Measurements from ENCODE around the gene PSMC4. TPM values are rescaled to one million over a fixed set of nuclear protein-coding genes. Genes with fewer than 3 reads are reported as not detected.

PSMC4 gene
- total RNA-seq (10 to 100 TPM; 60.1 to 86.9 (median 71.8) TPM), polyA plus RNA-seq (10 to 100 TPM; 52.9 to 95.7 (median 79.3) TPM)

DNA sequence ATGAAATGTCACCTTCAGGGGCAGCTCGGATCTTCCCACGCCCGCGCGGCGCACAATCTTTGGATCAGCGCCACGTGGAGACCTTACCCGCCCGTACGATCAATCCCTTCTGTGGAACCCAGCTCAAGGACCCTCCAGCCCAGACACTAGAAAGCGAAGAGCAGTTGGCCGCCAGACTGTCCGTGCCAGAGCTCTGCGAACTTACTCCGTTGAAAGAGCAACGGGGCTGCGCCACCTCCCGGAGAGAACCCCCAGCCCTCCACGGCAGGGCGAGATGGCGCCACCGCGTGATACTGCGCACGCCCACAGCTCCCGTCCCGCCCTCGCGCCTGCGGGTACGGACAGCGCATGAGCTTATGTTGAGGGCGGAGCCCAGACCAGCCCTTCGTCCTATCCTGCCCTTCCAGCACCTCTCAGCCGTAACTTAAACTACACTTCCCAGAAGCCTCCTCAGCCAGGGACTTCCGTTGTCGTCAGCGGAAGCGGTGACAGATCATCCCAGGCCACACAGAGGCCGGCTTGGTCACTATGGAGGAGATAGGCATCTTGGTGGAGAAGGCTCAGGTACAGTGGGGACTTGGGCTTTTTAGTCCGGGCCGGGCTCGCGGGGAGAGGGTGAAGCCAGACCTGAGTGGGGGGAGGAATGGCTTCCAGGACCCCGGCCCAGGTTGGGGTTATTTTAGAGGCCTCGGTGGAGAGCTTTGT is at the start of gene PSMC4:
TSS of gene PSMC4 (plus strand) at position 491 of the 705 bp plus-strand sequence. CDS start at position 529, 38 bp downstream.
- no peaks in the 10 kb centered on the region for H3K27me3 ChIP-seq
- intact Hi-C loops (cut with DNase I): loop anchor here (1.0 to 5.0 kb wide), 5 partner anchors 26 to 419 kb away; partner anchors contain the start of genes DYRK1B, FBL and ZNF546
- TF ChIP-seq EP300 (IDR thresholded peaks at IDR 0.05) (no peak), POLR2AphosphoS5 (IDR thresholded peaks at IDR 0.05) (peak; percentile 85 to 96 (median 95)), POLR2A (IDR thresholded peaks at IDR 0.05) (peak; percentile 81 to 84)
- TF ChIP-seq, protein P1, sequence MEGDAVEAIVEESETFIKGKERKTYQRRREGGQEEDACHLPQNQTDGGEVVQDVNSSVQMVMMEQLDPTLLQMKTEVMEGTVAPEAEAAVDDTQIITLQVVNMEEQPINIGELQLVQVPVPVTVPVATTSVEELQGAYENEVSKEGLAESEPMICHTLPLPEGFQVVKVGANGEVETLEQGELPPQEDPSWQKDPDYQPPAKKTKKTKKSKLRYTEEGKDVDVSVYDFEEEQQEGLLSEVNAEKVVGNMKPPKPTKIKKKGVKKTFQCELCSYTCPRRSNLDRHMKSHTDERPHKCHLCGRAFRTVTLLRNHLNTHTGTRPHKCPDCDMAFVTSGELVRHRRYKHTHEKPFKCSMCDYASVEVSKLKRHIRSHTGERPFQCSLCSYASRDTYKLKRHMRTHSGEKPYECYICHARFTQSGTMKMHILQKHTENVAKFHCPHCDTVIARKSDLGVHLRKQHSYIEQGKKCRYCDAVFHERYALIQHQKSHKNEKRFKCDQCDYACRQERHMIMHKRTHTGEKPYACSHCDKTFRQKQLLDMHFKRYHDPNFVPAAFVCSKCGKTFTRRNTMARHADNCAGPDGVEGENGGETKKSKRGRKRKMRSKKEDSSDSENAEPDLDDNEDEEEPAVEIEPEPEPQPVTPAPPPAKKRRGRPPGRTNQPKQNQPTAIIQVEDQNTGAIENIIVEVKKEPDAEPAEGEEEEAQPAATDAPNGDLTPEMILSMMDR (IDR thresholded peaks at IDR 0.05): peak; percentile 53 to 70 (median 68)
- 0% methylated on average over 47 of the region's 47 CpGs for WGBS, 2 donors
- peak; percentile 99 for DNase-seq
- H3K27ac ChIP-seq: peak within 1 kb of the TSS; percentile 86 to 93 (median 90)
- H3K36me3 ChIP-seq: peaks cover 19 to 37% (median 21%) of the 10 kb centered on the region in 4 donors
- H3K9me3 ChIP-seq: no peaks in the 10 kb centered on the region
- H3K4me1 ChIP-seq: peaks cover 0 to 23% (median 21%) of the 10 kb centered on the region in 4 donors
- peak within 1 kb of the TSS; percentile 66 to 93 (median 80) for H3K4me3 ChIP-seq

DNA sequence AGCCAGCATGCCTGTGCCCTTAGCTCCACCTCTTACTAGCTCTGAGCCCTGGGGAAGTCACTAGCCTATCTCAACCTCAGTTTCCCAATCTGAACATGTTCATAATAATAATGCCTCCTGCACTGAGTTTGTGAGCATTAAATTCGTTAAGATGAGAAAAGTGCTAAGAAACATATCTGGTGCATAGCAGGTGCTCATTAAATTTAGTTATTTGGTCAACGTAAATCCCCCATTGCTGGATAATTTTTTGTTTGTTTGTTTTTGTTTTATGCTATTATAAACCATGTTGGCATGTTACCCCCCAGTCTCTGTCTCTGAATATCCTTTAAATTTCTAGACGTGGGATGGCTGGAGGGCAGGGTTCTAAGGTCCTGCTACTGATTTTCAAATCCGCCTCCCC is 47.1 kb upstream of the PSMC4 start:
- H3K4me3 ChIP-seq: no peak overlapping the region
- H3K36me3 ChIP-seq: no peaks in the 10 kb centered on the region
- WGBS, 2 donors: 84 to 85% methylated on average over 4 of the region's 4 CpGs
- peaks cover 0 to 5% (median 0%) of the 10 kb centered on the region in 3 donors for H3K27me3 ChIP-seq
- no peak overlapping the region for H3K27ac ChIP-seq
- TF ChIP-seq POLR2A (IDR thresholded peaks at IDR 0.05) (no peak), EP300 (IDR thresholded peaks at IDR 0.05) (no peak), POLR2AphosphoS5 (IDR thresholded peaks at IDR 0.05) (no peak)
- TF ChIP-seq, protein P1 (IDR thresholded peaks at IDR 0.05): no peak
- no peaks in the 10 kb centered on the region for H3K4me1 ChIP-seq
- no peak for DNase-seq
- intact Hi-C loops (cut with DNase I): no loop called here
- no peaks in the 10 kb centered on the region for H3K9me3 ChIP-seq

DNA sequence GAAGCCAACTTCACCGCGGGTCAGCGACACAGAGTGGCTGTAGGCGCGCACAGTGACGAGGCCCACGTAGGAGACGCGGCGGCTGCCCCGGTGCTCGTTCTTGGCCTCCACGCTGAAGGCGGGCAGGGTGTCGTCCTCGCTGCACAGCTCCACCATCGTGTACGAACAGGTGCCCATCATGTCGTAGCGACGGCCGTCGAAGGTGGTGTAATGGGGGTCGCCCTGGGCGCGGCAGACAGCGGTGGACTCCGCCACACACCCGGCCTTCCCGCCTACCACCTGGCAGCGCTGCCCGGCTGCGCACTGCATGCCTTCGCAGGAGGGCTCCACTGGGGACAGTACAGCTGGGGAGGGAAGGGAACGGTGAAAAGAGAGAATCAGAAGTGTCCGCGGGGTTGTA is 46.6 kb upstream of the PSMC4 start:
- WGBS, 2 donors: 97% methylated on average over 37 of the region's 37 CpGs
- no peaks in the 10 kb centered on the region for H3K36me3 ChIP-seq
- no peak for DNase-seq
- no peak overlapping the region for H3K4me3 ChIP-seq
- peaks cover 0 to 2% (median 0%) of the 10 kb centered on the region in 4 donors for H3K9me3 ChIP-seq
- H3K27me3 ChIP-seq: peaks cover 0 to 5% (median 0%) of the 10 kb centered on the region in 3 donors
- H3K4me1 ChIP-seq: no peaks in the 10 kb centered on the region
- no peak for TF ChIP-seq EP300 (IDR thresholded peaks at IDR 0.05)
- H3K27ac ChIP-seq: no peak overlapping the region
- intact Hi-C loops (cut with DNase I): no loop called here

DNA sequence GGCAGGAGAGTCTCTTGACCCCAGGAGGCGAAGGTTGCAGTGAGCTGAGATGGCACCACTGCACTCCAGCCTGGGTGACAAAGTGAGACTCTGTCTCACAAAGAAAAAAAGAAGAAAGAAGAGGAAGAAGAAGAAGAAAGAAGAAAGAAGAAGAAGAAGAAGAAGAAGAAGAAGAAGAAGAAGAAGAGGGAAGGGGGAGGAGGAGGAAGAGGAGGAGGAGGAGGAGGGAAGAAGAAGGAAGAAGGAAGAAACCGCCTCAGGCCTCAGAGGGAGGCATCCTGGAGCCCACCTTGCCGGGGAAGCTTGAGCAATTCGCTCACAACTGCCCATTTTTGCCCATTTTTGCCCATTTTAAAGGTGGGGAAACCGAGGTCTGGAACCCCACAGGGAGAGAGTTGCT is 46.0 kb upstream of the PSMC4 start:
- Histone ChIP-seq H3K9me3 (peaks cover 0 to 4% (median 0%) of the 10 kb centered on the region in 4 donors), H3K4me3 (no peak overlapping the region), H3K27me3 (peaks cover 0 to 5% (median 0%) of the 10 kb centered on the region in 3 donors), H3K36me3 (no peaks in the 10 kb centered on the region), H3K4me1 (no peaks in the 10 kb centered on the region), H3K27ac (no peak overlapping the region)
- TF ChIP-seq, protein P1 (IDR thresholded peaks at IDR 0.05): no peak
- TF ChIP-seq POLR2AphosphoS5 (IDR thresholded peaks at IDR 0.05) (no peak), EP300 (IDR thresholded peaks at IDR 0.05) (no peak), POLR2A (IDR thresholded peaks at IDR 0.05) (no peak)
- 85 to 92% methylated on average over 5 of the region's 5 CpGs for WGBS, 2 donors
- no peak for DNase-seq
- intact Hi-C loops (cut with DNase I): no loop called here

DNA sequence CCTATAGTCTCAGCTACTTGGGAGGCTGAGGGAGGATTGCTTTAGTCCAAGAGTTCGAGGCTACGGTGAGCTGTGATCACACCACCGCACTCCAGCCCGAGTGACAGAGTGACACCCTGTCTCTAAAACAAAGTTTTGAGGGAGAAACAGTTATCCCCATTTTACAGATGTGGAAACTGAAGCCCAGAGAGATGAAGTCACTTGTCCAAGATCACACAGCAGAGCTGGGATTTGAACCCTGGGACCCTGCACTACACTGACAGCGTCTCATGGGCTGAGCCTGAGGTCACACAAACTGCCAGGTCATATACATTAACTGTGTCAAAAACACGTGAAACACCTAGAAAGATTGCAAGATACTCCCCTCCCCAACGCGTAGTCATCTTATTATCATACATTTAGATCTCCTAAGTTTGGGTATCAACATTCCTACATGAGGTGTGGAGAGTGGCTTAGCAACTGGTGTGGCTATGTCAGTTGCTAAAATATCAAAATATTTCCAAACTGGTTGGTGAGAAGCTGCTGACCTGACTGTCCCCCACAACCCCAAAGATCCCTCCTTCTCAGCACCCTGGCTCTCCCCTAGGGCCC is 44.7 kb upstream of the PSMC4 start:
- DNase-seq: no peak
- 93% methylated on average over 8 of the region's 8 CpGs for WGBS, 2 donors
- no peak for TF ChIP-seq EP300 (IDR thresholded peaks at IDR 0.05)
- no peak for TF ChIP-seq POLR2A (IDR thresholded peaks at IDR 0.05)
- H3K27ac ChIP-seq: no peak overlapping the region
- intact Hi-C loops (cut with DNase I): no loop called here
- peaks cover 0 to 4% (median 0%) of the 10 kb centered on the region in 4 donors for H3K9me3 ChIP-seq
- H3K4me1 ChIP-seq: no peaks in the 10 kb centered on the region
- H3K27me3 ChIP-seq: peaks cover 0 to 5% (median 0%) of the 10 kb centered on the region in 3 donors
- H3K4me3 ChIP-seq: no peak overlapping the region
- no peaks in the 10 kb centered on the region for H3K36me3 ChIP-seq

Measured in sigmoid colon (tissue), 7 donors.